ENCODE data around the gene HELZ.

- TF ChIP-seq ZFX (IDR thresholded peaks at IDR 0.05) = no peak
- no peak for TF ChIP-seq MAX (IDR thresholded peaks at IDR 0.05)
- no peak for TF ChIP-seq EZH2phosphoT487 (IDR thresholded peaks at IDR 0.05; ENCODE audit: borderline replicate concordance)
- TF ChIP-seq CTCF (IDR thresholded peaks at IDR 0.05 in 2 of 3, conservative IDR thresholded peaks at IDR 0.05 in 1 of 3; ENCODE audit: borderline replicate concordance in 1 of 3, insufficient read depth in 1 of 3, low read depth in 2 of 3, low read length in 2 of 3) = no peak
- TF ChIP-seq EZH2 (IDR thresholded peaks at IDR 0.05) = no peak
- no peak for TF ChIP-seq FOSL1 (IDR thresholded peaks at IDR 0.05; ENCODE audit: low read depth)
- TF ChIP-seq POLR2AphosphoS5 (IDR thresholded peaks at IDR 0.05; ENCODE audit: low read depth, low read length) = no peak
- TF ChIP-seq POLR2A (IDR thresholded peaks at IDR 0.05; ENCODE audit: borderline replicate concordance, extremely low read depth, insufficient read depth, insufficient read length) = no peak
- no peak for TF ChIP-seq ATF3 (IDR thresholded peaks at IDR 0.05)
- no peak for TF ChIP-seq ZBTB33 (IDR thresholded peaks at IDR 0.05; ENCODE audit: extremely low read depth, insufficient replicate concordance, low read length)
- no peak for TF ChIP-seq TCF7L2 (IDR thresholded peaks at IDR 0.05; ENCODE audit: borderline replicate concordance, extremely low read depth, insufficient read depth, insufficient read length)
These were observed 190.9 kb downstream of the HELZ start for GRCh38 chr17:67054011-67054591.
